ENCODE results near the gene SACS.

DNA sequence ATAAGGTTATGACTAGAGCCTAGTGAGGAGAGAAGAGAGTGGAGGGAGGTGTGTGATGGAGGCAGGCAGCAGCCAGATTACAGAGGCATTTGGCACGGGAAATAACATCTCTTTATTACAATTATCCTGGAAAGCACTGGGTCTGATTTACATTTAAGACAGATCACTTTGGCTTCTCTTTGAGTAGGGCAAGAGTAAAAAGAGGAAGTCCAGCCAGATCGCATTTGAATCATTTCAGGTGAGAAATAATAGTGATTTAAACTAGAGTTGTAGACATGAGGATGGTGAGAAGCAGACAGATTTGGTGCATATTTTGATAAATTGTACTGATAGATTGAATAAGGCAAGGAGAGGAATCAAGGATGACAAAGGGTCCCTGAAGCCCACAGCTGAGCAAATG, 9.6 kb upstream of the SACS start:
- TF ChIP-seq, protein P1, sequence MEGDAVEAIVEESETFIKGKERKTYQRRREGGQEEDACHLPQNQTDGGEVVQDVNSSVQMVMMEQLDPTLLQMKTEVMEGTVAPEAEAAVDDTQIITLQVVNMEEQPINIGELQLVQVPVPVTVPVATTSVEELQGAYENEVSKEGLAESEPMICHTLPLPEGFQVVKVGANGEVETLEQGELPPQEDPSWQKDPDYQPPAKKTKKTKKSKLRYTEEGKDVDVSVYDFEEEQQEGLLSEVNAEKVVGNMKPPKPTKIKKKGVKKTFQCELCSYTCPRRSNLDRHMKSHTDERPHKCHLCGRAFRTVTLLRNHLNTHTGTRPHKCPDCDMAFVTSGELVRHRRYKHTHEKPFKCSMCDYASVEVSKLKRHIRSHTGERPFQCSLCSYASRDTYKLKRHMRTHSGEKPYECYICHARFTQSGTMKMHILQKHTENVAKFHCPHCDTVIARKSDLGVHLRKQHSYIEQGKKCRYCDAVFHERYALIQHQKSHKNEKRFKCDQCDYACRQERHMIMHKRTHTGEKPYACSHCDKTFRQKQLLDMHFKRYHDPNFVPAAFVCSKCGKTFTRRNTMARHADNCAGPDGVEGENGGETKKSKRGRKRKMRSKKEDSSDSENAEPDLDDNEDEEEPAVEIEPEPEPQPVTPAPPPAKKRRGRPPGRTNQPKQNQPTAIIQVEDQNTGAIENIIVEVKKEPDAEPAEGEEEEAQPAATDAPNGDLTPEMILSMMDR (IDR thresholded peaks at IDR 0.05; ENCODE audit: low read depth, low read length, poor library complexity, severe bottlenecking): no peak
- no peak for TF ChIP-seq EZH2phosphoT487 (IDR thresholded peaks at IDR 0.05; ENCODE audit: borderline replicate concordance, low read length)
